ENCODE results near the gene TPCN1. TPM values are rescaled to one million over a fixed set of nuclear protein-coding genes. Genes with fewer than 3 reads are reported as not detected.

Gene TPCN1
- total RNA-seq, 4 donors from 2014 or later = 15.5 to 48.8 (median 34.5) TPM

DNA sequence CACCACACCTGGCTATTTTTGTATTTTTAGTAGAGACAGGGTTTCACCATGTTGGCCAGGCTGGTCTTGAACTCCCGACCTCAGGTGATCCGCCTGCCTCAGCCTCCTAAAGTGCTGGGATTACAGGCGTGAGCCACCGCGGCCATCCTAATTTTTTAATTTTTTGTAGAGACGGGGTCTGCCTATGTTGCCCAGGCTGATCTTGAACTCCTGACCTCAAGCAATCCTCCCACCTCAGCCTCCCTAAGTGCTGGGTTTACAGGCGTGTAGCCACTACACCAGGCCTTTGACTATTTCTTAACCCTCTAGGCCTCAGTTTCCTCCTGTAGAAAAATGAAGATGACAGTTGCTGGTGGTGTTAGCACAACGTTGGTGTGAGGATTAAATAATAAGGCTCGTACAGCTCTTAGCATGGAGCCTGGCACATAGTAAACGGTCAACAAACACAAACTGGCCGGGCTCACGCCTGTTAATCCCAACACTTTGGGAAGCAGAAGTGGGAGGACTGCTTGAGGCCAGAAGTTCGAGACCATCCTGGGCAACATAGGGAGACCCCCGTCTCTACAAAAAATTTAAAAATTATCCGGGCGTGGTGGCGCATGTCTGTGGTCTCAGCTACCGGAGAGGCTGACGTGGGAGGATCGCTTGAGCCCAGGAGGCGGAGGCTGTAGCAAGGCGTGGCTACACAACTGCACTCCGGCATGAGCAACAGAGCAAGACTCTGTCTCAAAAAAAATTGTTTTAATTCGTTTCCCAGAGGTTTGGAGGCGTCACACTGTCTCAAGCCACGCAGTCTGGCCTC is 37.0 kb upstream of the TPCN1 start:
- Histone ChIP-seq H3K4me1 (peaks cover 17 to 53% (median 33%) of the 10 kb centered on the region in 3 donors), H3K27me3 (no peaks in the 10 kb centered on the region), H3K9me3 (no peaks in the 10 kb centered on the region), H3K27ac (peak overlapping the region; percentile 92 to 96 (median 96)), H3K36me3 (peaks cover 15 to 49% (median 17%) of the 10 kb centered on the region in 3 donors), H3K4me3 (peak overlapping the region; percentile 77 to 98 (median 88))
- DNase-seq = no peak
- intact Hi-C loops (cut with DNase I) = no loop called here
- no peak for TF ChIP-seq POLR2A (IDR thresholded peaks at IDR 0.05)
- TF ChIP-seq, protein P1, sequence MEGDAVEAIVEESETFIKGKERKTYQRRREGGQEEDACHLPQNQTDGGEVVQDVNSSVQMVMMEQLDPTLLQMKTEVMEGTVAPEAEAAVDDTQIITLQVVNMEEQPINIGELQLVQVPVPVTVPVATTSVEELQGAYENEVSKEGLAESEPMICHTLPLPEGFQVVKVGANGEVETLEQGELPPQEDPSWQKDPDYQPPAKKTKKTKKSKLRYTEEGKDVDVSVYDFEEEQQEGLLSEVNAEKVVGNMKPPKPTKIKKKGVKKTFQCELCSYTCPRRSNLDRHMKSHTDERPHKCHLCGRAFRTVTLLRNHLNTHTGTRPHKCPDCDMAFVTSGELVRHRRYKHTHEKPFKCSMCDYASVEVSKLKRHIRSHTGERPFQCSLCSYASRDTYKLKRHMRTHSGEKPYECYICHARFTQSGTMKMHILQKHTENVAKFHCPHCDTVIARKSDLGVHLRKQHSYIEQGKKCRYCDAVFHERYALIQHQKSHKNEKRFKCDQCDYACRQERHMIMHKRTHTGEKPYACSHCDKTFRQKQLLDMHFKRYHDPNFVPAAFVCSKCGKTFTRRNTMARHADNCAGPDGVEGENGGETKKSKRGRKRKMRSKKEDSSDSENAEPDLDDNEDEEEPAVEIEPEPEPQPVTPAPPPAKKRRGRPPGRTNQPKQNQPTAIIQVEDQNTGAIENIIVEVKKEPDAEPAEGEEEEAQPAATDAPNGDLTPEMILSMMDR (IDR thresholded peaks at IDR 0.05) = no peak
- WGBS, 2 donors = 26 to 45% methylated on average over 14 to 22 of the region's 26 CpGs

DNA sequence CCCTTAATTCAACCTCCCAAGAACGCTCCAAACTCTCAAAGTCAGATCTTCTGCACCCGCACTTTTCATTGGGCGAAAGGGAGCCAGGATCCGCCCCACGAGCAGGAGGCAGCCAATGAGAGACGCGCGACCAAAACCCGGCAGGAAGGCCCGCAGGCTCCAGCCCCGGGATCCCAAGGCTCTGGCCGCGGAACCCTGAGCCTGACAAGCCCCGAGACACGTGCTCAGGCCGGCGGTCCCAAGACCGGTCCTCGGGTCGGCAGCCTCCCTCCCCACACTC is 36.4 kb upstream of the TPCN1 start:
- Histone ChIP-seq H3K4me3 (peak overlapping the region; percentile 77 to 98 (median 88)), H3K27ac (peak overlapping the region; percentile 92 to 96 (median 96)), H3K36me3 (peaks cover 9 to 47% (median 12%) of the 10 kb centered on the region in 3 donors), H3K9me3 (no peaks in the 10 kb centered on the region), H3K4me1 (peaks cover 17 to 54% (median 33%) of the 10 kb centered on the region in 3 donors), H3K27me3 (no peaks in the 10 kb centered on the region)
- peak; percentile 49 for DNase-seq
- no peak for TF ChIP-seq POLR2A (IDR thresholded peaks at IDR 0.05)
- TF ChIP-seq, protein P1 (IDR thresholded peaks at IDR 0.05) = no peak
- WGBS, 2 donors = 0% methylated on average over 10 of the region's 20 CpGs; no CpG with 5 or more reads in 1 of the 2 donors
- intact Hi-C loops (cut with DNase I) = no loop called here

DNA sequence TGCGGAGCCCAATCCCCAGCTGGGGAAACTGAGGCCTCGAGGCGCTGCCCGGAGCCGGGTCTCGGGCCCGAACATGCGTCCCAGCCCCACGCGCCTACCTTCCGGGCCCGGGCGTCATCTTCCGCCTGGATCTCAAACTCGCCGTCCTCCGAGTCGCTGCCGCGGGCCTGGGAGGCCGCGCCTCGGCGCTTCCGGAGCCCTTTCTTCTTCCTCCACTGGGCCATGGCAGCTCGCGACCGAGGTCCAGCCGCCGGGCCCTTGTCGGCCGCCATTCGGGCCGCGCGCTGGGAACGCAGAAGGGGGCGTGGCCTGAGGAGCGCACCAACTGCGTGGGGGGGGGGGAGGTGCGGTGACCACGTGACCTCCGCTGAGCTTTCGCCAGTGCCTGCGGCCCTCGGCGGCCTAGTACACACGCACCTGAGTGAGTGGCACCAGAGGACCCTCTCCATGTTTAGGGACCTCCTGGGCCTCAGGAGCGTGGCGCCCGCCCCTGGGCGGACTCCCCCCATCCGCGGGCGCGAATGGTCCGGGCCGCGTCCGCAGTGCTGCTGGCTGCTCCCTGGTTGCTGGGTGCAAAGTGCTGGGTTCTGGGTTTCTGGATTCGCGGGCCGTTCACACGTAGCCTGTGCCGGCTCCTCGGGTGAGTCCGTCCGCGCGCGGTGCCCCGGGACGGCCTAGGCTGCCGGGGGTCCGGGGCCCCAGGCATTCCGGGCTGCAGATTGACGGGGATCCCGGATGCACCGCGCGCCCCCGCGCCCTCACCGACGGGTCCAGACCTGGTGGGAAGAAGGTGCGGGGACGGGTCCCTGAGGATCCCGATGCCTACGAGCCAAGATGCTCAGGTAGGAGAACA is 35.9 kb upstream of the TPCN1 start, which contains the start of the genes DDX54 and RITA1:
Gene DDX54, minus strand, starts transcription at position 299 of the 853 bp plus-strand sequence. Its CDS starts 27 bp downstream, at position 272.
Gene RITA1, plus strand, starts transcription at position 542 of the 853 bp plus-strand sequence. CDS start 1,026 bp downstream, outside the sequence.
- WGBS, 2 donors = 0% methylated on average over 7 to 12 of the region's 89 CpGs
- Histone ChIP-seq H3K36me3 (peaks cover 4 to 47% (median 6%) of the 10 kb centered on the region in 3 donors), H3K4me1 (peaks cover 17 to 54% (median 33%) of the 10 kb centered on the region in 3 donors), H3K27ac (peak within 1 kb of the TSS; percentile 92 to 96 (median 96)), H3K9me3 (no peaks in the 10 kb centered on the region), H3K27me3 (no peaks in the 10 kb centered on the region), H3K4me3 (peak within 1 kb of the TSS; percentile 77 to 98 (median 88))
- intact Hi-C loops (cut with DNase I) = no loop called here
- TF ChIP-seq, protein P1 (IDR thresholded peaks at IDR 0.05) = peak in 2 of 6 experiments; percentile 8 to 10
- peak in 3 of 4 donors; percentile 12 to 74 (median 57) for TF ChIP-seq POLR2A (IDR thresholded peaks at IDR 0.05)
- DNase-seq = peak; percentile 49

DNA sequence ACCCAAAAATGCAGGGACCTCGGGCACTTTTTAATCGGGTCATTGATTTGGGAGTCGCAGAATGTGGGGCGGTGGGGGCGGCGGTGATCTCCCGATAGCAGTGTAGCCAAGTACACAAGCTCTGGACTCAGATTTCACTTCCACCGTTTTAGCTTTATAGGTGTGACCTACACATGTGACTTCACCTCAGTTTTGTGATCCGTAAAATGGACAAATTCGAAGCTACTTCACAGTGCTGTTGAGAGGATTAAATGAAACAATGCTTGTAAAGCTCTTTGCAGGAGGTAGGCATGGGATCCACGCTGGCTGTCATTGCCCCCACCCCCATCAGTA is 35.3 kb upstream of the TPCN1 start:
- Histone ChIP-seq H3K27ac (peak overlapping the region; percentile 92 to 96 (median 96)), H3K4me1 (peaks cover 17 to 54% (median 33%) of the 10 kb centered on the region in 3 donors), H3K9me3 (no peaks in the 10 kb centered on the region), H3K4me3 (peak overlapping the region; percentile 77 to 98 (median 88)), H3K27me3 (no peaks in the 10 kb centered on the region), H3K36me3 (peaks cover 0 to 47% (median 0%) of the 10 kb centered on the region in 3 donors)
- TF ChIP-seq, protein P1 (IDR thresholded peaks at IDR 0.05) = no peak
- no peak for TF ChIP-seq POLR2A (IDR thresholded peaks at IDR 0.05)
- 4% methylated on average over 11 of the region's 11 CpGs for WGBS, 2 donors
- no peak for DNase-seq
- intact Hi-C loops (cut with DNase I) = no loop called here
